ENCODE measurements around the gene ZSWIM3.

DNA sequence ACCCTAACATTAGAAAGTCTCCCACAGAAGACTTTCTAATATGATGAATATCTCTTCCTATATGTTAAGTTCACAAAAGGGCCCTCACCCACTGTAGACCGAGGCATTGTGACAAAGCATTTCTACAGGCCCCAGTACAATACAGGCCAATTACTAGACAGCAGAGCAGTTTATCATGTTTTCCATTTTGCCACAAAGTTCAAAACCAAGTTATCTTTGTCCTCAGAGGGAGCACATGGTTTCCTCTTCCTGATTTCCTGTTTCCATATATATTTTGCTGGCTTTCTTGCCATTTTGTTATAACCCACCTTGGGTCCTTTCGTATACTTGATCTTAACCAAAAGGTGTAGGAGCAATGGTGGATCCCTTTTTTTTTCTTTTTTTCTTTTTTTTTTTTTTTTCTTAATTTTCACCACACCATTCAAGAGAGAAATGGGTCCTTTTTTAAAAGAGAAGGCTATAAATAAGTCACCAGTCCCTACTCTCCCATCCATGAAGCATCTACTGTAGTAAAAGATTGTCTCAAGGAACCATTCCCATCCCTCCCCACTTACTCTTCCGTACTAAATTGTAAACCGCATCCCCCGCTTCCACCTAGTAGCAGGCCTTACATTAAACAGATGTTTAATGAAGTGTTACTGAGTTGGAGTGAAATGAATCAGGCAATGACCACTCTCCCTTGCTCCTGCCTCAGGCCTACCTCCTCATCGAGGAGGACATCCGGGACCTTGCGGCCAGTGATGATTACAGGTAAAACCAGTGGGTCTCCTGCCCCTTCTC is 47.0 kb upstream of the ZSWIM3 start:
- TF ChIP-seq JUN (IDR thresholded peaks at IDR 0.05; ENCODE audit: borderline replicate concordance, insufficient read depth, insufficient read length, low read depth), result no peak
- TF ChIP-seq, protein P1, sequence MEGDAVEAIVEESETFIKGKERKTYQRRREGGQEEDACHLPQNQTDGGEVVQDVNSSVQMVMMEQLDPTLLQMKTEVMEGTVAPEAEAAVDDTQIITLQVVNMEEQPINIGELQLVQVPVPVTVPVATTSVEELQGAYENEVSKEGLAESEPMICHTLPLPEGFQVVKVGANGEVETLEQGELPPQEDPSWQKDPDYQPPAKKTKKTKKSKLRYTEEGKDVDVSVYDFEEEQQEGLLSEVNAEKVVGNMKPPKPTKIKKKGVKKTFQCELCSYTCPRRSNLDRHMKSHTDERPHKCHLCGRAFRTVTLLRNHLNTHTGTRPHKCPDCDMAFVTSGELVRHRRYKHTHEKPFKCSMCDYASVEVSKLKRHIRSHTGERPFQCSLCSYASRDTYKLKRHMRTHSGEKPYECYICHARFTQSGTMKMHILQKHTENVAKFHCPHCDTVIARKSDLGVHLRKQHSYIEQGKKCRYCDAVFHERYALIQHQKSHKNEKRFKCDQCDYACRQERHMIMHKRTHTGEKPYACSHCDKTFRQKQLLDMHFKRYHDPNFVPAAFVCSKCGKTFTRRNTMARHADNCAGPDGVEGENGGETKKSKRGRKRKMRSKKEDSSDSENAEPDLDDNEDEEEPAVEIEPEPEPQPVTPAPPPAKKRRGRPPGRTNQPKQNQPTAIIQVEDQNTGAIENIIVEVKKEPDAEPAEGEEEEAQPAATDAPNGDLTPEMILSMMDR (IDR thresholded peaks at IDR 0.05; ENCODE audit: extremely low read depth in 1 of 2, insufficient read depth in 1 of 2, low read depth in 1 of 2, low read length in 2 of 2), result no peak
